ENCODE results near the gene SETBP1. TPM values are rescaled to one million over a fixed set of nuclear protein-coding genes. Genes with fewer than 3 reads are reported as not detected.

The SETBP1 gene
- total RNA-seq, 1 donor from 2014 or later, result 83.3 TPM

DNA sequence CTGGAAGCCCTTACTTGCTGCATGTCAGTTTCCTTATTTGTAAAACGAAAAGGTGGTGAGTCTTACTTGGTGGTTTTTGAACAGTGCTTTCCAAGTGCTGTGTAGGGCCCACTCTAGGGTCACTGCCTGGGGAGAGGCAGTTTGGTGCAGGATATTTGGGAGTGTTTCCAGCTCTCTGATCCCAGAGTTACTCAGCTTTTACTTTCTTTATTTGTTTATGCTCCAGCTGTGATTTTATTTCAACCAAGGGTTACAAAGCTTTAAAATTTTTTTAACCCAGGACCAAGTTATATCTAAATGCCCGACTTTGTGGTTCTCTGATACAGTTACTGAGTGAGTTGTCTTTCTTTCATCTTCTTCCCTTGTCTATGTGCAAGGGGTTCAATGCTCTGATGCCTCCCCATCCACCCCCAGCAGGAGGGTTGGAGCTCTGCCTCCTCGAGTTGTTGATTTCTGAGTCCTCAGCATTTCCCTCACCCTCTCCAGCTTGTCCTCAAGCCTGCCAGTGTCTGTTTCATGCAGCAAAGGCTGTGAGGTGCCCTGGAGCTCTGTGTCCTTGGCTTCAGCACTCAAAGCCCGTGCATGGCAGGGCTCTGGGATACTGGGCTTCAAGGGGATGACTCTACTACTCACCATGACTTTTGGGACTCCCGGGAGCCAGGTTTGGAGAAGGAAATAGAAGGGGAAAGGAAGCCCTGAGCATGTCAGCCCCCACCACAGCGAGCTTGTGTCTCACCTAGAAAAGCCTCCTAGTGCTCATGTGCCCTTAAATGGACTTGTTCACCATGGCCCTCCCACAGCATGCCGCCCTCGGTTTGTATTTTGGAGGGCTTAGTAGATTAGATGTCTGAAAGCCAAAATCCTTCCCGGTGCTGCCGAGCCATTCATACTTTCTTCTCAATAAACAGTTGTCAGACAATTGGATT is 236.8 kb downstream of the SETBP1 start:
- Mint-ChIP-seq H3K27ac (ENCODE audit: unreplicated experiment) (no peak overlapping the region), H3K9me3 (ENCODE audit: unreplicated experiment) (peaks cover 4% of the 10 kb centered on the region)
- TF ChIP-seq, protein P1, sequence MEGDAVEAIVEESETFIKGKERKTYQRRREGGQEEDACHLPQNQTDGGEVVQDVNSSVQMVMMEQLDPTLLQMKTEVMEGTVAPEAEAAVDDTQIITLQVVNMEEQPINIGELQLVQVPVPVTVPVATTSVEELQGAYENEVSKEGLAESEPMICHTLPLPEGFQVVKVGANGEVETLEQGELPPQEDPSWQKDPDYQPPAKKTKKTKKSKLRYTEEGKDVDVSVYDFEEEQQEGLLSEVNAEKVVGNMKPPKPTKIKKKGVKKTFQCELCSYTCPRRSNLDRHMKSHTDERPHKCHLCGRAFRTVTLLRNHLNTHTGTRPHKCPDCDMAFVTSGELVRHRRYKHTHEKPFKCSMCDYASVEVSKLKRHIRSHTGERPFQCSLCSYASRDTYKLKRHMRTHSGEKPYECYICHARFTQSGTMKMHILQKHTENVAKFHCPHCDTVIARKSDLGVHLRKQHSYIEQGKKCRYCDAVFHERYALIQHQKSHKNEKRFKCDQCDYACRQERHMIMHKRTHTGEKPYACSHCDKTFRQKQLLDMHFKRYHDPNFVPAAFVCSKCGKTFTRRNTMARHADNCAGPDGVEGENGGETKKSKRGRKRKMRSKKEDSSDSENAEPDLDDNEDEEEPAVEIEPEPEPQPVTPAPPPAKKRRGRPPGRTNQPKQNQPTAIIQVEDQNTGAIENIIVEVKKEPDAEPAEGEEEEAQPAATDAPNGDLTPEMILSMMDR (IDR thresholded peaks at IDR 0.05; ENCODE audit: partially characterized antibody, unreplicated experiment), result no peak

DNA sequence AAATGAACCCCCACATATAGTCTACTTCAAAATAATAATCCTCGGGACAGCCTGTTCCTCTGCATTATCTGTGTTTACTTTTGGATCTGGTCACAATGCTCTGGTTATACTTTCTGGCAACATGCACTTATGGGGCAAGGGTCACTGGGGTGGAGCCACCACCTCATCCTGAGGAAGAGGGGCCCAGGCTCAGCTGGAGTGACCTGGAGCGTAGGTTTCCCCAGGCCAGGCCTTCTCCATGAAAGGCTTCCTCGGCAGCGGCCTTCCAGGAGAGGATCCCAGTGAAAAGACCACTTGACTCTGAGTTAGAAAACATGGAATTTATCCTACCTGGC is 237.4 kb downstream of the SETBP1 start:
- Mint-ChIP-seq H3K36me3 (ENCODE audit: unreplicated experiment) (no peaks in the 10 kb centered on the region), H3K27me3 (ENCODE audit: unreplicated experiment) (peaks cover 2% of the 10 kb centered on the region), H3K4me1 (ENCODE audit: low read depth, unreplicated experiment) (peaks cover 3% of the 10 kb centered on the region), H3K4me3 (ENCODE audit: unreplicated experiment) (no peak overlapping the region), H3K27ac (ENCODE audit: unreplicated experiment) (no peak overlapping the region), H3K9me3 (ENCODE audit: unreplicated experiment) (no peaks in the 10 kb centered on the region)
- TF ChIP-seq, protein P1 (IDR thresholded peaks at IDR 0.05; ENCODE audit: partially characterized antibody, unreplicated experiment), result no peak
- DNase-seq, result no peak

More for the DNA sequence above, 236.8 kb downstream of the SETBP1 start:
- Mint-ChIP-seq H3K4me1 (ENCODE audit: low read depth, unreplicated experiment) (peaks cover 3% of the 10 kb centered on the region), H3K27me3 (ENCODE audit: unreplicated experiment) (peaks cover 2% of the 10 kb centered on the region), H3K4me3 (ENCODE audit: unreplicated experiment) (no peak overlapping the region), H3K36me3 (ENCODE audit: unreplicated experiment) (no peaks in the 10 kb centered on the region)
- no peak for DNase-seq

DNA sequence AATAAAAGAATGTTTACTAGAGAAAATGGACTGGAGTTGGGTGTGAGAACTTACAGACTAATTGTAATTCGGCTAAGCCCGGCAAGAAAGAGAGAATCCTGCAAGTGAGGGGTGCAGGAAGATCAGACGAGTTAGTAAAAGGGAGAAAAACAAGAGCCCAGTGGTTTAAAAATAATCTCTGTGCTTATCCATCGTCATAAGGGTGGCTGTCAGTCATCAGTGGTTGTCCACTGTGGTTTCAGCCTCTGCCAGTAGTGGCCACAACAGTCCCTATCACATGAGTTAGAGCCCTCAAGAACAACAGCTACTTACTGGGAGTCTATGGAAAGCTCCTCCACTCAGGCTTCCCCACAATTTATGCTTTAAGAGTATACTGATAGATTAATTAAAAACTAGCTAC is 239.8 kb downstream of the SETBP1 start:
- no peaks in the 10 kb centered on the region for H3K36me3 Mint-ChIP-seq (ENCODE audit: unreplicated experiment)
- DNase-seq, result no peak
- no peak overlapping the region for H3K4me3 Mint-ChIP-seq (ENCODE audit: unreplicated experiment)
- H3K27me3 Mint-ChIP-seq (ENCODE audit: unreplicated experiment), result peaks cover 2% of the 10 kb centered on the region
- H3K27ac Mint-ChIP-seq (ENCODE audit: unreplicated experiment), result no peak overlapping the region
- H3K4me1 Mint-ChIP-seq (ENCODE audit: low read depth, unreplicated experiment), result peaks cover 5% of the 10 kb centered on the region
- peaks cover 2% of the 10 kb centered on the region for H3K9me3 Mint-ChIP-seq (ENCODE audit: unreplicated experiment)
- TF ChIP-seq, protein P1 (IDR thresholded peaks at IDR 0.05; ENCODE audit: partially characterized antibody, unreplicated experiment), result no peak

DNA sequence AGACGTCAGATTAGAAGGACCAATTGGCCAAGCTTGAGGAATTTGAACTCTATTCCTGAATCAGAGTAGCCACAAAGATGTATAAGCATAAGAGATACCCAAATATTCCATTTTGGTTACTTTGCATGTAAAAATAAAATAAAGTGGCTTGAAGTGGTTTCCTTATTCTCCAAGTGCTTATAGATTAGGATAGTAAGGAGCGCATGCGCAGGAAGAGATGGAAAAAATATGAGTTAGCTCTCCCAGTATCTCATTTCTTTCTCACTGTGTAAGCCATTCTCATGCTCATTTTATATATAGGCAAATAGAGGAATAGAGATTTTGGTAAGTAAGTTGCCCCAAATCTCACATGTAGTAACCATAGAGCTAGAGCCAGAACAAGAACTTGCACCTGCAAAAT is 241.3 kb downstream of the SETBP1 start:
- H3K4me1 Mint-ChIP-seq (ENCODE audit: low read depth, unreplicated experiment), result peaks cover 5% of the 10 kb centered on the region
- H3K36me3 Mint-ChIP-seq (ENCODE audit: unreplicated experiment), result no peaks in the 10 kb centered on the region
- H3K27me3 Mint-ChIP-seq (ENCODE audit: unreplicated experiment), result peaks cover 2% of the 10 kb centered on the region
- no peak for DNase-seq
- no peak overlapping the region for H3K4me3 Mint-ChIP-seq (ENCODE audit: unreplicated experiment)
- peaks cover 2% of the 10 kb centered on the region for H3K9me3 Mint-ChIP-seq (ENCODE audit: unreplicated experiment)
- TF ChIP-seq, protein P1 (IDR thresholded peaks at IDR 0.05; ENCODE audit: partially characterized antibody, unreplicated experiment), result no peak
- H3K27ac Mint-ChIP-seq (ENCODE audit: unreplicated experiment), result no peak overlapping the region

DNA sequence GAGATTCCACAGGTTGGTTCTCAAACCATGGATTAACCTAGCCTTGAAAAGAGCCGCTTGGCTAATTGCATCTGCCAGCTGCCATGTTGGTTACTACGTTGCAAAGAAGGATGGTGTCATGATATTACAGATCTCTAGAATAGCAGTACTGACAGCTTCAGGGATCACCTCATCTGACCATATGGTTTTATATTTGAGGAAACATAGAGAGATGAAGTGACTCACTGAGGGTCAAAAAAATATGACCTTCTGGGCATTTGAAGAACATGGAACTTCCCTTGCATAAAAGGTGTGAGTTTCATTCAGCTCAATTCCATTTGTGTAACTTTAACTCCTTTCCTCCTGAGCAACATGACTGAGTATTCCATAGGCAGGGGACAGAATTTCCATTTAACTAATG is 242.3 kb downstream of the SETBP1 start:
- Mint-ChIP-seq H3K36me3 (ENCODE audit: unreplicated experiment) (no peaks in the 10 kb centered on the region), H3K9me3 (ENCODE audit: unreplicated experiment) (peaks cover 2% of the 10 kb centered on the region), H3K4me1 (ENCODE audit: low read depth, unreplicated experiment) (peaks cover 5% of the 10 kb centered on the region), H3K4me3 (ENCODE audit: unreplicated experiment) (no peak overlapping the region), H3K27me3 (ENCODE audit: unreplicated experiment) (peaks cover 2% of the 10 kb centered on the region), H3K27ac (ENCODE audit: unreplicated experiment) (no peak overlapping the region)
- no peak for DNase-seq
- TF ChIP-seq, protein P1 (IDR thresholded peaks at IDR 0.05; ENCODE audit: partially characterized antibody, unreplicated experiment), result no peak

Measured in glutamatergic neuron (in vitro differentiated cells).